Mesenchymal stem cell (in vitro differentiated cells and primary cell): ENCODE results near the gene PLXDC2.

Source experiments
- DNase-seq: peaks from one replicate; pipeline ENCODE4 v3.0.0-alpha.2; 2013
- H2AFZ ChIP-seq: one replicate; pipeline ENCODE4 v1.6.1; 2013; ENCODE audit warnings: low read depth, mild to moderate bottlenecking, control low read depth, inconsistent platforms, low read length, moderate library complexity
- H2AK5ac ChIP-seq: 2 replicates; pipeline ENCODE4 v1.6.1; 2013; ENCODE audit warnings: low read length, moderate library complexity, mild to moderate bottlenecking, inconsistent platforms; ENCODE audit not compliant: severe bottlenecking
- H2BK120ac ChIP-seq: one replicate; pipeline ENCODE4 v1.6.1; 2013; ENCODE audit warnings: low read depth, mild to moderate bottlenecking, inconsistent platforms, low read length, moderate library complexity
- H2BK12ac ChIP-seq, 2 experiments: one replicate each; pipeline ENCODE4 v1.6.1; 2013; ENCODE audit warnings: inconsistent platforms in 2 of 2, low read length in 2 of 2, mild to moderate bottlenecking in 2 of 2, moderate library complexity in 2 of 2, control low read depth in 1 of 2
- H2BK15ac ChIP-seq: one replicate; pipeline ENCODE4 v1.6.1; 2013; ENCODE audit warnings: mild to moderate bottlenecking, low read depth, inconsistent platforms; ENCODE audit not compliant: poor library complexity, severe bottlenecking
- H2BK5ac ChIP-seq: 2 replicates; pipeline ENCODE4 v1.6.1; 2013; ENCODE audit warnings: low read depth, mild to moderate bottlenecking, low read length, control low read depth, inconsistent platforms; ENCODE audit not compliant: poor library complexity, severe bottlenecking
- H3K14ac ChIP-seq, 2 experiments: one replicate each; pipeline ENCODE4 v1.6.1; 2013; ENCODE audit warnings: inconsistent platforms in 2 of 2, low read length in 2 of 2, control low read depth in 1 of 2, mild to moderate bottlenecking in 1 of 2, moderate library complexity in 1 of 2
- H3K18ac ChIP-seq, 2 experiments: one replicate each; pipeline ENCODE4 v1.6.1; 2013; ENCODE audit warnings: inconsistent platforms in 2 of 2, low read length in 2 of 2, control low read depth in 1 of 2, low read depth in 1 of 2, mild to moderate bottlenecking in 1 of 2
- H3K23ac ChIP-seq, 2 experiments: one replicate each; pipeline ENCODE4 v1.6.1; 2013; ENCODE audit warnings: inconsistent platforms in 2 of 2, low read length in 2 of 2, mild to moderate bottlenecking in 2 of 2, moderate library complexity in 2 of 2, control low read depth in 1 of 2
- H3K27ac ChIP-seq: 2 replicates; pipeline ENCODE4 v1.5.1; 2013; ENCODE audit warnings: mild to moderate bottlenecking, moderate library complexity, low read length, control low read depth, inconsistent platforms; ENCODE audit not compliant: poor library complexity, severe bottlenecking
- H3K27me3 ChIP-seq, 2 experiments: 2 replicates each; pipeline versions ENCODE4 v1.6.1 to v1.7.0; 2013; ENCODE audit warnings: low read length in 2 of 2, mild to moderate bottlenecking in 2 of 2, moderate library complexity in 2 of 2, control low read depth in 1 of 2, inconsistent platforms in 1 of 2; ENCODE audit not compliant: control insufficient read depth in 1 of 2, insufficient read depth in 1 of 2
- H3K36me3 ChIP-seq, 2 experiments: 2 replicates each; pipeline versions ENCODE4 v1.6.1 to v1.7.0; 2013; ENCODE audit warnings: low read length in 2 of 2, control low read depth in 1 of 2, inconsistent platforms in 1 of 2, low read depth in 1 of 2, mild to moderate bottlenecking in 1 of 2; ENCODE audit not compliant: insufficient read depth in 2 of 2, control insufficient read depth in 1 of 2
- H3K4ac ChIP-seq, 2 experiments: one replicate each; pipeline ENCODE4 v1.6.1; 2013; ENCODE audit warnings: inconsistent platforms in 2 of 2, low read length in 2 of 2, mild to moderate bottlenecking in 2 of 2, moderate library complexity in 2 of 2, control low read depth in 1 of 2, low read depth in 1 of 2
- H3K4me1 ChIP-seq: 2 replicates; pipeline ENCODE4 v1.6.1; 2013; ENCODE audit warnings: low read depth, low read length, control low read depth; ENCODE audit not compliant: control insufficient read depth, insufficient read depth
- H3K4me2 ChIP-seq: 2 replicates; pipeline ENCODE4 v1.6.1; 2013; ENCODE audit warnings: low read length, mild to moderate bottlenecking, inconsistent platforms; ENCODE audit not compliant: poor library complexity, severe bottlenecking
- H3K4me3 ChIP-seq, 2 experiments: 2 replicates each; pipeline versions ENCODE4 v1.5.1 to v1.7.0; 2013; ENCODE audit warnings: low read length in 2 of 2, mild to moderate bottlenecking in 2 of 2, control low read depth in 1 of 2, low read depth in 1 of 2; ENCODE audit not compliant: insufficient read depth in 1 of 2
- H3K79me1 ChIP-seq: replicated peaks from 2 replicates; pipeline ENCODE4 v1.6.1; 2013; ENCODE audit warnings: mild to moderate bottlenecking, control low read depth, low read length, inconsistent platforms; ENCODE audit not compliant: poor library complexity, severe bottlenecking
- H3K9ac ChIP-seq: 2 replicates; pipeline ENCODE4 v1.7.0; 2013; ENCODE audit warnings: mild to moderate bottlenecking, low read length, moderate library complexity
- H3K9me3 ChIP-seq: 2 replicates; pipeline ENCODE4 v1.7.0; 2013; ENCODE audit warnings: mild to moderate bottlenecking, low read length; ENCODE audit not compliant: control insufficient read depth
- H4K8ac ChIP-seq: one replicate; pipeline ENCODE4 v1.6.1; 2013; ENCODE audit warnings: inconsistent platforms, mild to moderate bottlenecking, low read length, moderate library complexity
- H4K91ac ChIP-seq: one replicate; pipeline ENCODE4 v1.6.1; 2013; ENCODE audit warnings: mild to moderate bottlenecking, low read length, inconsistent platforms
- WGBS: methylation state at CpG from one replicate; pipeline ENCODE4 v1.1.7; 2013; ENCODE audit warnings: mixed read lengths; 5-methylcytosine and 5-hydroxymethylcytosine counted together

PLXDC2 gene

DNA sequence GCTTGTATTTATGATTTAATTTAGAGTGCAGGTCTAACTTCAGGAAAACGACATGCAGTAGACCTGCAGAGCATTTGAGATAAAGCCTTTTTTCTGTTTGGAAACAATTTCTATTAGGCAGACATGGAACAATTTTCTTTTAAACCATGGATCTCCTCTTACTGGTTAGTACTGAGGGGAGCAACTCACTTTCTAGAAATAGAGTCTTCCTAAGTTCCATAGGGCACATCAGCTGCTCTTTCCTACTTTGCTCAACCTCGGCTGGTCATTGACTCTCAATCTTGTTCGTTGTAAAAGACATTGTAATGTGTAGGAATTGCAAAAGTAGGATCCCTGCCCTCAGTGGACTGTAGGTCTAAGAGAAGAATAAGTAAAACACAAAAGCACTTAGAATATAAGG lies 58.0 kb downstream of the PLXDC2 start:
- no peak for DNase-seq
- Histone ChIP-seq H2BK120ac (no peak overlapping the region), H3K4me3 (no peak overlapping the region), H2AK5ac (no peak overlapping the region), H3K27ac (no peak overlapping the region), H3K9ac (no peak overlapping the region), H3K4me2 (no peak overlapping the region), H2BK12ac (no peak overlapping the region), H2BK5ac (no peak overlapping the region), H3K18ac (no peak overlapping the region), H4K8ac (no peak overlapping the region), H3K4ac (no peak overlapping the region), H3K36me3 (no peaks in the 10 kb centered on the region), H2AFZ (no peak overlapping the region), H3K23ac (no peak overlapping the region), H2BK15ac (no peak overlapping the region), H3K14ac (no peak overlapping the region), H3K79me1 (peaks cover under 1% of the 10 kb centered on the region), H3K9me3 (no peaks in the 10 kb centered on the region), H4K91ac (no peak overlapping the region), H3K4me1 (no peaks in the 10 kb centered on the region), H3K27me3 (no peaks in the 10 kb centered on the region)
- WGBS: 79% methylated on average over 3 of the region's 3 CpGs

DNA sequence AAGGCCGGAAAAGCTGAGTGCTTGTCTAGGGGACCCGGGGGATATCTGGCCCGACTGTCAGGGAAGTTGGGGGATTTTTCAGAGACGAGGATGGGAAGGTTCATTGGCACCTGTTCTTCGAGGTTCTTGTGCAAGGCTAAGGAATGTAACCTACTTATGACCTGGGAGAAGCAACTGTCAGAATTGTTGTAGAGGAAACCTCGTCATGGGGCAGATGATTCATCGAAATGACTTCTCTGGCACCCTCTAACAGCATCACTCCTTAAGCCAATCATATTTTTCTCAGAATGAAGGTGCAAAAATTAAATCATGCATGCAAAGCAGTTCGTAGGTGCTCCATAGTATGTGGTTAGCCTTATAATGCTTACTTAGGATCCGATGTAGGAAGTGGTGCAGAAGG lies 58.6 kb downstream of the PLXDC2 start:
- no peak overlapping the region for H3K4me3 ChIP-seq
- no peak overlapping the region for H3K4ac ChIP-seq
- H4K91ac ChIP-seq: no peak overlapping the region
- no peak overlapping the region for H3K9ac ChIP-seq
- H2AFZ ChIP-seq: no peak overlapping the region
- no peak overlapping the region for H2BK120ac ChIP-seq
- H2BK5ac ChIP-seq: no peak overlapping the region
- no peak overlapping the region for H2BK12ac ChIP-seq
- H3K4me1 ChIP-seq: no peaks in the 10 kb centered on the region
- no peak overlapping the region for H3K27ac ChIP-seq
- H2AK5ac ChIP-seq: no peak overlapping the region
- H3K4me2 ChIP-seq: no peak overlapping the region
- H3K36me3 ChIP-seq: no peaks in the 10 kb centered on the region
- WGBS: 86% methylated on average over 9 of the region's 9 CpGs
- H3K23ac ChIP-seq: no peak overlapping the region
- H3K79me1 ChIP-seq: no peaks in the 10 kb centered on the region
- H3K9me3 ChIP-seq: no peaks in the 10 kb centered on the region
- no peak overlapping the region for H3K18ac ChIP-seq
- H3K14ac ChIP-seq: no peak overlapping the region
- H4K8ac ChIP-seq: no peak overlapping the region
- no peak for DNase-seq
- H3K27me3 ChIP-seq: no peaks in the 10 kb centered on the region
- no peak overlapping the region for H2BK15ac ChIP-seq

- no peak overlapping the region for H3K18ac ChIP-seq
- no peak for DNase-seq
- H2BK12ac ChIP-seq: no peak overlapping the region
- H3K23ac ChIP-seq: no peak overlapping the region
- H3K27me3 ChIP-seq: no peaks in the 10 kb centered on the region
- no peaks in the 10 kb centered on the region for H3K79me1 ChIP-seq
- H2AK5ac ChIP-seq: no peak overlapping the region
- H2BK15ac ChIP-seq: no peak overlapping the region
- H4K8ac ChIP-seq: no peak overlapping the region
- H3K27ac ChIP-seq: no peak overlapping the region
- H3K4me1 ChIP-seq: no peaks in the 10 kb centered on the region
- H2BK5ac ChIP-seq: no peak overlapping the region
- no peak overlapping the region for H3K4ac ChIP-seq
- no peak overlapping the region for H3K14ac ChIP-seq
- H3K4me2 ChIP-seq: no peak overlapping the region
- no peak overlapping the region for H2AFZ ChIP-seq
- no peaks in the 10 kb centered on the region for H3K36me3 ChIP-seq
- H3K4me3 ChIP-seq: no peak overlapping the region
- H2BK120ac ChIP-seq: no peak overlapping the region
- no peak overlapping the region for H4K91ac ChIP-seq
- no CpG with 5 or more reads among the region's 2 CpGs for WGBS
- no peaks in the 10 kb centered on the region for H3K9me3 ChIP-seq
- H3K9ac ChIP-seq: no peak overlapping the region
These were observed 60.3 kb downstream of the PLXDC2 start for GRCh38 chr10:19876570-19876969.

- Histone ChIP-seq H2AK5ac (no peak overlapping the region), H3K4me3 (no peak overlapping the region), H3K23ac (no peak overlapping the region), H3K4me2 (no peak overlapping the region), H3K14ac (no peak overlapping the region), H3K4ac (no peak overlapping the region), H3K18ac (no peak overlapping the region), H2BK12ac (no peak overlapping the region), H3K9me3 (no peaks in the 10 kb centered on the region), H2BK15ac (no peak overlapping the region), H3K36me3 (no peaks in the 10 kb centered on the region), H4K8ac (no peak overlapping the region), H3K27me3 (no peaks in the 10 kb centered on the region), H4K91ac (no peak overlapping the region), H2AFZ (no peak overlapping the region), H2BK120ac (no peak overlapping the region), H3K27ac (no peak overlapping the region), H3K9ac (no peak overlapping the region), H3K4me1 (no peaks in the 10 kb centered on the region), H3K79me1 (no peaks in the 10 kb centered on the region), H2BK5ac (no peak overlapping the region)
- WGBS: 98% methylated on average over 7 of the region's 8 CpGs
- DNase-seq: no peak
These were observed 61.4 kb downstream of the PLXDC2 start for GRCh38 chr10:19877466-19878255.
